Testis (tissue), 3 donors: ENCODE results near the gene ITIH3. TPM values are rescaled to one million over a fixed set of nuclear protein-coding genes. Genes with fewer than 3 reads are reported as not detected.
A peak's percentile ranks its signal among the peaks of the same experiment; 100 is the strongest.

Experiments
- DNase-seq: peaks from one replicate; pipeline ENCODE4 v3.0.0-alpha.2; 2019
- H3K27ac ChIP-seq, 2 donors: fragments of 200-600 bp; sonication (generic); one replicate each; pipeline ENCODE4 v1.5.1; 2019
- H3K27me3 ChIP-seq: fragments of 200-600 bp; sonication (generic); one replicate; pipeline ENCODE4 v1.5.1; 2019
- H3K36me3 ChIP-seq: fragments of 200-600 bp; sonication (generic); one replicate; pipeline ENCODE4 v1.5.1; 2017; ENCODE audit warnings: low read depth; ENCODE audit errors: missing control alignments
- H3K4me1 ChIP-seq: fragments of 200-600 bp; sonication (generic); one replicate; pipeline ENCODE4 v1.5.1; 2019
- H3K4me3 ChIP-seq, 2 donors: fragments of 200-600 bp; sonication (generic); one replicate each; pipeline ENCODE4 v1.5.1; 2017 to 2019
- H3K9me3 ChIP-seq: fragments of 200-600 bp; sonication (generic); one replicate; pipeline ENCODE4 v1.5.1; 2017
- CTCF ChIP-seq, 3 experiments: fragments of 450-650 bp in 2 of 3; fragments of 200-600 bp in 1 of 3; sonication (generic) in 1 of 3; IDR thresholded peaks; one replicate each; pipeline ENCODE4 v1.5.1; 2016 to 2019; ENCODE audit warnings: antibody characterized with exemption in 3 of 3, mild to moderate bottlenecking in 2 of 3, moderate library complexity in 1 of 3
- POLR2A ChIP-seq: fragments of 450-650 bp; IDR thresholded peaks from one replicate; pipeline ENCODE4 v1.6.1; 2017; ENCODE audit warnings: antibody characterized with exemption, mild to moderate bottlenecking, moderate library complexity
- WGBS, 2 donors: methylation state at CpG; one replicate each; pipeline ENCODE4 v1.1.5; 2018; 5-methylcytosine and 5-hydroxymethylcytosine counted together
- intact Hi-C: fragments of 100-400 bp; cut with DNase I; formaldehyde crosslinking; loops from one replicate; pipeline ENCODE4 v1.15.1; 2023; ENCODE audit warnings: low total_unique reads
- polyA plus RNA-seq: library from polyadenylated mRNA; stranded (reverse); fragments of 350-450 nt; fragmentation: Illumina TruSeq; extraction: RNeasy Lipid Tissue Mini Kit (QIAGEN cat#74804); gene quantifications from one replicate; pipeline ENCODE4 v1.2.3, GENCODE V29; 2014; ENCODE audit warnings: low read depth, low replicate concordance; ENCODE audit not compliant: insufficient read depth
- total RNA-seq, 2 donors: library from RNA; depleted of rRNA; stranded (reverse); fragments of >200 nt; gene quantifications; one replicate each; pipeline ENCODE4 v1.2.3, GENCODE V29; 2016

ITIH3 gene
- total and polyA plus RNA-seq, 3 donors from 2014 or later, result 5.4 to 9.9 (median 6.3) TPM

DNA sequence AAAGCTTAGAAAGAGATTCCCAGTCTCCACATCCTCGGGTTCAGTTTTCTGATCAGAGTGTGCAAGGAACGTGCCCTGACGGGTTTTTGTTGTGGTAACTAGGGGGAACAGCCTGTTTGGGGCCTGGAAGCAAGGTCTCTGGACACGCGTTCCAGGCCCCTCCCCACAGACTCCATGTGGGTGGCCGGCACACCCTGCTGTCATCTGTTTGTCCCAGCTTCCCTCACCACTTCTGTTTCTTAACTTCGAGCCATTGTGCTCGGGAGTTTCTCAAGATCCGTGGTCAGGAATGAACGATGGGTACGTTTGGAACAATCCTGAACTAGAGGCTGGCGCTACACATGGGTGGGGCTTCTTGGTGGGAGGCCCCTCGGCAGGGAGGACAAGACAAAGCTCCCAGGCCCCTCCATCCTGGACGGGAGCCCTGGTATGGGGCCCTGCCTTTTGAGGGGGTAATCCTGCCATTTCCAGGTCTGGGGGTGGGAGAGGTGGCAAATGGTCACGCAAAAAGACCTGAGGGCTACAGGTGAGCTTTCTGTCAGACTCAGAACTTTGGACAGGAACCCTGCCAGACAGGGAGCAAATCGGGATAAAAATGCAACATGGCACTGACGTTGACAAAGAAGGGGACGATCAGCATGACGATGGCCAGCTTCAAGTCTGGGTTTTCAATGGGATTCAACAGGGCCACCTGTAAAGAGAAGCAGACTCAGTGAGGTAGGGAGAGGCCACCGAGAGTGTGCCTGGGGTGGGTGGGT, 48.7 kb downstream of the ITIH3 start:
- intact Hi-C loops, result no loop called here
- Histone ChIP-seq H3K9me3 (no peaks in the 10 kb centered on the region), H3K4me3 (no peak overlapping the region), H3K27ac (peak overlapping the region in 1 of 2 donors; percentile 67), H3K27me3 (no peaks in the 10 kb centered on the region), H3K4me1 (peaks cover 11% of the 10 kb centered on the region), H3K36me3 (no peaks in the 10 kb centered on the region)
- WGBS, 2 donors, result 68 to 72% methylated on average over 20 of the region's 20 CpGs
- no peak for DNase-seq
- TF ChIP-seq CTCF (IDR thresholded peaks at IDR 0.05), result no peak
- no peak for TF ChIP-seq POLR2A

GRCh38 chr3:52843881-52844280, 49.3 kb downstream of the ITIH3 start:
- Histone ChIP-seq H3K36me3 (no peaks in the 10 kb centered on the region), H3K27me3 (no peaks in the 10 kb centered on the region), H3K4me3 (no peak overlapping the region), H3K27ac (peak overlapping the region in 1 of 2 donors; percentile 67), H3K4me1 (peaks cover 11% of the 10 kb centered on the region), H3K9me3 (no peaks in the 10 kb centered on the region)
- DNase-seq, result no peak
- WGBS, 2 donors, result 80 to 87% methylated on average over 2 of the region's 2 CpGs
- intact Hi-C loops, result no loop called here
- TF ChIP-seq CTCF (IDR thresholded peaks at IDR 0.05), result no peak
- no peak for TF ChIP-seq POLR2A

- TF ChIP-seq POLR2A (no peak), CTCF (IDR thresholded peaks at IDR 0.05) (no peak)
- no peaks in the 10 kb centered on the region for H3K9me3 ChIP-seq
- no peak for DNase-seq
- H3K4me1 ChIP-seq, result peaks cover 11% of the 10 kb centered on the region
- H3K27ac ChIP-seq, result peak overlapping the region in 1 of 2 donors; percentile 67
- intact Hi-C loops, result no loop called here
- no peaks in the 10 kb centered on the region for H3K27me3 ChIP-seq
- no peak overlapping the region for H3K4me3 ChIP-seq
- H3K36me3 ChIP-seq, result no peaks in the 10 kb centered on the region
- 68 to 76% methylated on average over 17 to 18 of the region's 18 CpGs for WGBS, 2 donors
Observed at GRCh38 chr3:52844290-52844975, 49.8 kb downstream of the ITIH3 start.

- 46 to 56% methylated on average over 6 of the region's 6 CpGs for WGBS, 2 donors
- Histone ChIP-seq H3K27ac (peak overlapping the region; percentile 26 to 67), H3K9me3 (no peaks in the 10 kb centered on the region), H3K4me1 (peaks cover 11% of the 10 kb centered on the region), H3K4me3 (no peak overlapping the region), H3K36me3 (no peaks in the 10 kb centered on the region), H3K27me3 (no peaks in the 10 kb centered on the region)
- TF ChIP-seq CTCF (IDR thresholded peaks at IDR 0.05) (no peak), POLR2A (no peak)
- DNase-seq, result peak; percentile 31
- intact Hi-C loops, result no loop called here
Observed at GRCh38 chr3:52845157-52845556, 50.6 kb downstream of the ITIH3 start.
